ENCODE measurements around the gene UTP14A. TPM values are rescaled to one million over a fixed set of nuclear protein-coding genes. Genes with fewer than 3 reads are reported as not detected.

Gene UTP14A
- total and polyA plus RNA-seq, 4 donors: 3.0 to 6.6 (median 5.1) TPM

DNA sequence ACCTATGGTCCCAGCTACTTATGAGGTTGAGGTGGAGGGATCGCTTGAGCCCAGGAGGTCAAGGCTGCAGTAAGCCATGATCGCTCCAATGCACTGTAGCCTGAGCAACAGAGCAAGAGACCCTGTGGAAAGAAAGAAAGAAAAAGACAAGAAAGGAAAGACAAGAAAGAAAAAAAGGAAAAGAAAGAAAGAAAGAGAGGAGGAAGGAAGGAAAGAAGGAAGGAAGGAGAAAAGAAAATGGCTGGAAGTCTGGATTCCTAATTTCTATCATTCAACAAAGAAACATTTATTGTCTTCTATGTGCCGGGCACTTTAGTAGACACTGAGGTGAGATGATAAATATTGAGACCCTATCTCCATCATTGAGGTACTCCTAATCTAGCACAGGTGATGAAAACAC, 49.7 kb downstream of the UTP14A start:
- Histone ChIP-seq H3K36me3 (ENCODE audit: control insufficient read depth in 4 of 4, insufficient read depth in 3 of 4, low read depth in 1 of 4, low read length in 3 of 4) (no peaks in the 10 kb centered on the region), H3K4me3 (ENCODE audit: low read depth in 1 of 3, low read length in 3 of 3) (no peak overlapping the region), H3K9me3 (ENCODE audit: control insufficient read depth in 4 of 4, low read length in 3 of 4) (no peaks in the 10 kb centered on the region), H3K4me1 (ENCODE audit: control insufficient read depth in 4 of 4, insufficient read depth in 4 of 4, low read length in 3 of 4) (peaks cover 0 to 14% (median 5%) of the 10 kb centered on the region in 4 donors), H3K27ac (ENCODE audit: low read depth in 1 of 2, low read length in 2 of 2) (no peak overlapping the region), H3K9ac (ENCODE audit: low read depth in 1 of 2, low read length in 2 of 2) (no peak overlapping the region), H3K27me3 (ENCODE audit: control insufficient read depth in 4 of 4, insufficient read depth in 4 of 4, low read length in 3 of 4) (no peaks in the 10 kb centered on the region)
- no peak for DNase-seq (ENCODE audit: low spot score)
- TF ChIP-seq TAF1 (conservative IDR thresholded peaks at IDR 0.05): no peak
- TF ChIP-seq RXRA (IDR thresholded peaks at IDR 0.05): no peak
- no peak for TF ChIP-seq YY1 (IDR thresholded peaks at IDR 0.05)
- no peak for TF ChIP-seq EGR1 (IDR thresholded peaks at IDR 0.05; ENCODE audit: low read depth in 2 of 2)
- TF ChIP-seq HNF4A (conservative IDR thresholded peaks at IDR 0.05): no peak
- TF ChIP-seq NR2F2 (IDR thresholded peaks at IDR 0.05): no peak
- TF ChIP-seq, protein P1, sequence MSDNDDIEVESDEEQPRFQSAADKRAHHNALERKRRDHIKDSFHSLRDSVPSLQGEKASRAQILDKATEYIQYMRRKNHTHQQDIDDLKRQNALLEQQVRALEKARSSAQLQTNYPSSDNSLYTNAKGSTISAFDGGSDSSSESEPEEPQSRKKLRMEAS (IDR thresholded peaks at IDR 0.05): no peak
- TF ChIP-seq HNF4G (IDR thresholded peaks at IDR 0.05): no peak
- no peak for TF ChIP-seq FOXA1 (IDR thresholded peaks at IDR 0.05)
- TF ChIP-seq SP1 (IDR thresholded peaks at IDR 0.05): no peak
- TF ChIP-seq, protein P2, sequence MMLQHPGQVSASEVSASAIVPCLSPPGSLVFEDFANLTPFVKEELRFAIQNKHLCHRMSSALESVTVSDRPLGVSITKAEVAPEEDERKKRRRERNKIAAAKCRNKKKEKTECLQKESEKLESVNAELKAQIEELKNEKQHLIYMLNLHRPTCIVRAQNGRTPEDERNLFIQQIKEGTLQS (IDR thresholded peaks at IDR 0.05): no peak
- no peak for TF ChIP-seq JUND (IDR thresholded peaks at IDR 0.05)
- TF ChIP-seq FOXA2 (IDR thresholded peaks at IDR 0.05): no peak
- TF ChIP-seq RAD21 (IDR thresholded peaks at IDR 0.05): no peak
- WGBS: 98% methylated on average over 3 of the region's 3 CpGs

DNA sequence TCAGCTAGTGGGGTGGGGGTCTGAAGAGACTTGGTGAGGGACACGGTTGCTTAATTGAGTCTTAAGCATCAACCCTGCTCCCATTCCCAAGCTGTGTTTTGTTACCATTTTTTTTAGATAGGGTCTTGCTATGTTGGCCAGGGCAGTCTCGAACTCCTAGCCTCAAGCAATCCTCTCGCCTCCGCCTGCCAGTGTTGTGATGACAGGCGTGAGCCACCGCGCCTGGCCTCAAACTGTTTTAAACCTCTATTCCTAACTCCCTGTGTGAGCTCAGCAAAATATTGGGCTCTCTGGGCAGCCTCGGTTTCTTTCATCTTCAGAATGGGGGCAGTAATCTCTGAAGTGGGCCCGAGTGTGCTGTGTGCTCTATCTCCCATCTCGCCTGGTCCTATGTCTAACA, 50.2 kb downstream of the UTP14A start:
- Histone ChIP-seq H3K9ac (ENCODE audit: low read depth in 1 of 2, low read length in 2 of 2) (no peak overlapping the region), H3K27ac (ENCODE audit: low read depth in 1 of 2, low read length in 2 of 2) (no peak overlapping the region), H3K27me3 (ENCODE audit: control insufficient read depth in 4 of 4, insufficient read depth in 4 of 4, low read length in 3 of 4) (no peaks in the 10 kb centered on the region), H3K4me3 (ENCODE audit: low read depth in 1 of 3, low read length in 3 of 3) (no peak overlapping the region), H3K4me1 (ENCODE audit: control insufficient read depth in 4 of 4, insufficient read depth in 4 of 4, low read length in 3 of 4) (peaks cover 0 to 14% (median 5%) of the 10 kb centered on the region in 4 donors), H3K9me3 (ENCODE audit: control insufficient read depth in 4 of 4, low read length in 3 of 4) (no peaks in the 10 kb centered on the region), H3K36me3 (ENCODE audit: control insufficient read depth in 4 of 4, insufficient read depth in 3 of 4, low read depth in 1 of 4, low read length in 3 of 4) (no peaks in the 10 kb centered on the region)
- no peak for TF ChIP-seq HNF4G (IDR thresholded peaks at IDR 0.05)
- TF ChIP-seq, protein P3, sequence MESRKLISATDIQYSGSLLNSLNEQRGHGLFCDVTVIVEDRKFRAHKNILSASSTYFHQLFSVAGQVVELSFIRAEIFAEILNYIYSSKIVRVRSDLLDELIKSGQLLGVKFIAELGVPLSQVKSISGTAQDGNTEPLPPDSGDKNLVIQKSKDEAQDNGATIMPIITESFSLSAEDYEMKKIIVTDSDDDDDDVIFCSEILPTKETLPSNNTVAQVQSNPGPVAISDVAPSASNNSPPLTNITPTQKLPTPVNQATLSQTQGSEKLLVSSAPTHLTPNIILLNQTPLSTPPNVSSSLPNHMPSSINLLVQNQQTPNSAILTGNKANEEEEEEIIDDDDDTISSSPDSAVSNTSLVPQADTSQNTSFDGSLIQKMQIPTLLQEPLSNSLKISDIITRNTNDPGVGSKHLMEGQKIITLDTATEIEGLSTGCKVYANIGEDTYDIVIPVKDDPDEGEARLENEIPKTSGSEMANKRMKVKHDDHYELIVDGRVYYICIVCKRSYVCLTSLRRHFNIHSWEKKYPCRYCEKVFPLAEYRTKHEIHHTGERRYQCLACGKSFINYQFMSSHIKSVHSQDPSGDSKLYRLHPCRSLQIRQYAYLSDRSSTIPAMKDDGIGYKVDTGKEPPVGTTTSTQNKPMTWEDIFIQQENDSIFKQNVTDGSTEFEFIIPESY (IDR thresholded peaks at IDR 0.05): no peak
- no peak for TF ChIP-seq NR2F2 (IDR thresholded peaks at IDR 0.05)
- TF ChIP-seq JUND (IDR thresholded peaks at IDR 0.05): no peak
- no peak for DNase-seq (ENCODE audit: low spot score)
- 95% methylated on average over 10 of the region's 10 CpGs for WGBS

DNA sequence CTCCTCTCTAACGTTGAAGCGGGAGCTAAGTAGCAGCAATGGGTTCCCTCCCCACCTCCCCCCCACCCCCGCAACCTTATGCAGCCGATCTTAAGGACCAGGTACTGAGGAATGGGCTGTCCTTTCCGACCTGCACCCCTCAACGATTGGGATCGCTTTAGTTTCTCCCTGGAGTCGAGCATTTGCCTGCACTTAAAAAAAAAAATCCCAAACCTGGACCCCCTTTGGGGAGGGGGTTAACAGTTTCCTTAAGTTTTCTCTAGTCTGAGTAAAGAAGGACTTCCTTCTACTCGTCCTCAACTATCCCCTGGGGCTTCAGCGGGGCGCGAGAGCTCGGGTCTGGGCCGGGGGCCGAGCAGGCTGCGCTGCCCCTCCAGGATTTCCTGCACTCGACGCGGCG, 50.8 kb downstream of the UTP14A start:
- H3K9ac ChIP-seq (ENCODE audit: low read depth in 1 of 2, low read length in 2 of 2): no peak overlapping the region
- no peaks in the 10 kb centered on the region for H3K27me3 ChIP-seq (ENCODE audit: control insufficient read depth in 4 of 4, insufficient read depth in 4 of 4, low read length in 3 of 4)
- TF ChIP-seq, protein P2 (IDR thresholded peaks at IDR 0.05): no peak
- TF ChIP-seq EGR1 (IDR thresholded peaks at IDR 0.05; ENCODE audit: low read depth in 2 of 2): no peak
- TF ChIP-seq RAD21 (IDR thresholded peaks at IDR 0.05): no peak
- TF ChIP-seq HNF4A (conservative IDR thresholded peaks at IDR 0.05): no peak
- TF ChIP-seq SP1 (IDR thresholded peaks at IDR 0.05): no peak
- no peak for TF ChIP-seq FOXA1 (IDR thresholded peaks at IDR 0.05)
- no peak for TF ChIP-seq YY1 (IDR thresholded peaks at IDR 0.05)
- no peak for TF ChIP-seq RXRA (IDR thresholded peaks at IDR 0.05)
- no peak for TF ChIP-seq FOXA2 (IDR thresholded peaks at IDR 0.05)
- TF ChIP-seq, protein P4, sequence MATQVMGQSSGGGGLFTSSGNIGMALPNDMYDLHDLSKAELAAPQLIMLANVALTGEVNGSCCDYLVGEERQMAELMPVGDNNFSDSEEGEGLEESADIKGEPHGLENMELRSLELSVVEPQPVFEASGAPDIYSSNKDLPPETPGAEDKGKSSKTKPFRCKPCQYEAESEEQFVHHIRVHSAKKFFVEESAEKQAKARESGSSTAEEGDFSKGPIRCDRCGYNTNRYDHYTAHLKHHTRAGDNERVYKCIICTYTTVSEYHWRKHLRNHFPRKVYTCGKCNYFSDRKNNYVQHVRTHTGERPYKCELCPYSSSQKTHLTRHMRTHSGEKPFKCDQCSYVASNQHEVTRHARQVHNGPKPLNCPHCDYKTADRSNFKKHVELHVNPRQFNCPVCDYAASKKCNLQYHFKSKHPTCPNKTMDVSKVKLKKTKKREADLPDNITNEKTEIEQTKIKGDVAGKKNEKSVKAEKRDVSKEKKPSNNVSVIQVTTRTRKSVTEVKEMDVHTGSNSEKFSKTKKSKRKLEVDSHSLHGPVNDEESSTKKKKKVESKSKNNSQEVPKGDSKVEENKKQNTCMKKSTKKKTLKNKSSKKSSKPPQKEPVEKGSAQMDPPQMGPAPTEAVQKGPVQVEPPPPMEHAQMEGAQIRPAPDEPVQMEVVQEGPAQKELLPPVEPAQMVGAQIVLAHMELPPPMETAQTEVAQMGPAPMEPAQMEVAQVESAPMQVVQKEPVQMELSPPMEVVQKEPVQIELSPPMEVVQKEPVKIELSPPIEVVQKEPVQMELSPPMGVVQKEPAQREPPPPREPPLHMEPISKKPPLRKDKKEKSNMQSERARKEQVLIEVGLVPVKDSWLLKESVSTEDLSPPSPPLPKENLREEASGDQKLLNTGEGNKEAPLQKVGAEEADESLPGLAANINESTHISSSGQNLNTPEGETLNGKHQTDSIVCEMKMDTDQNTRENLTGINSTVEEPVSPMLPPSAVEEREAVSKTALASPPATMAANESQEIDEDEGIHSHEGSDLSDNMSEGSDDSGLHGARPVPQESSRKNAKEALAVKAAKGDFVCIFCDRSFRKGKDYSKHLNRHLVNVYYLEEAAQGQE (IDR thresholded peaks at IDR 0.05): no peak
- TF ChIP-seq, protein P5, sequence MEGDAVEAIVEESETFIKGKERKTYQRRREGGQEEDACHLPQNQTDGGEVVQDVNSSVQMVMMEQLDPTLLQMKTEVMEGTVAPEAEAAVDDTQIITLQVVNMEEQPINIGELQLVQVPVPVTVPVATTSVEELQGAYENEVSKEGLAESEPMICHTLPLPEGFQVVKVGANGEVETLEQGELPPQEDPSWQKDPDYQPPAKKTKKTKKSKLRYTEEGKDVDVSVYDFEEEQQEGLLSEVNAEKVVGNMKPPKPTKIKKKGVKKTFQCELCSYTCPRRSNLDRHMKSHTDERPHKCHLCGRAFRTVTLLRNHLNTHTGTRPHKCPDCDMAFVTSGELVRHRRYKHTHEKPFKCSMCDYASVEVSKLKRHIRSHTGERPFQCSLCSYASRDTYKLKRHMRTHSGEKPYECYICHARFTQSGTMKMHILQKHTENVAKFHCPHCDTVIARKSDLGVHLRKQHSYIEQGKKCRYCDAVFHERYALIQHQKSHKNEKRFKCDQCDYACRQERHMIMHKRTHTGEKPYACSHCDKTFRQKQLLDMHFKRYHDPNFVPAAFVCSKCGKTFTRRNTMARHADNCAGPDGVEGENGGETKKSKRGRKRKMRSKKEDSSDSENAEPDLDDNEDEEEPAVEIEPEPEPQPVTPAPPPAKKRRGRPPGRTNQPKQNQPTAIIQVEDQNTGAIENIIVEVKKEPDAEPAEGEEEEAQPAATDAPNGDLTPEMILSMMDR (IDR thresholded peaks at IDR 0.05; ENCODE audit: low read depth, low read length, missing input control): no peak
- TF ChIP-seq TAF1 (conservative IDR thresholded peaks at IDR 0.05): no peak
- no peak for TF ChIP-seq NR2F2 (IDR thresholded peaks at IDR 0.05)
- TF ChIP-seq, protein P3 (IDR thresholded peaks at IDR 0.05): no peak

More for the DNA sequence above, 50.8 kb downstream of the UTP14A start:
- Histone ChIP-seq H3K4me3 (ENCODE audit: low read depth in 1 of 3, low read length in 3 of 3) (peak overlapping the region in 1 of 3 donors; percentile 54), H3K4me1 (ENCODE audit: control insufficient read depth in 4 of 4, insufficient read depth in 4 of 4, low read length in 3 of 4) (peaks cover 0 to 14% (median 8%) of the 10 kb centered on the region in 4 donors), H3K9me3 (ENCODE audit: control insufficient read depth in 4 of 4, low read length in 3 of 4) (no peaks in the 10 kb centered on the region), H3K36me3 (ENCODE audit: control insufficient read depth in 4 of 4, insufficient read depth in 3 of 4, low read depth in 1 of 4, low read length in 3 of 4) (no peaks in the 10 kb centered on the region), H3K27ac (ENCODE audit: low read depth in 1 of 2, low read length in 2 of 2) (peak overlapping the region in 1 of 2 donors; percentile 32)
- whole genome bisulfite sequencing: 24% methylated on average over 20 of the region's 20 CpGs
- no peak for DNase-seq (ENCODE audit: low spot score)
